H9 (cell line): ENCODE measurements around the gene RCSD1. TPM values are rescaled to one million over a fixed set of nuclear protein-coding genes. Genes with fewer than 3 reads are reported as not detected.

Source experiments
- DNase-seq: peaks from one replicate; pipeline ENCODE4 v3.0.0-alpha.2; 2017
- H2AFZ ChIP-seq: one replicate; pipeline ENCODE4 v1.6.1; 2013; ENCODE audit warnings: mild to moderate bottlenecking, low read length, control low read depth, moderate library complexity
- H2AK5ac ChIP-seq: 2 replicates; pipeline ENCODE4 v1.6.1; 2013; ENCODE audit warnings: low read length, control low read depth, mixed read lengths; ENCODE audit not compliant: insufficient read length
- H2BK120ac ChIP-seq: one replicate; pipeline ENCODE4 v1.6.1; 2013; ENCODE audit warnings: low read depth, mild to moderate bottlenecking, low read length, control low read depth, inconsistent platforms; ENCODE audit not compliant: poor library complexity, severe bottlenecking
- H2BK12ac ChIP-seq: 2 replicates; pipeline ENCODE4 v1.6.1; 2013; ENCODE audit warnings: low read length, control low read depth, mixed read lengths, low read depth; ENCODE audit not compliant: insufficient read length
- H2BK15ac ChIP-seq: 2 replicates; pipeline ENCODE4 v1.6.1; 2013; ENCODE audit warnings: low read depth, low read length, control low read depth
- H2BK20ac ChIP-seq: one replicate; pipeline ENCODE4 v1.6.1; 2013; ENCODE audit warnings: low read depth, mild to moderate bottlenecking, low read length, control low read depth, inconsistent platforms; ENCODE audit not compliant: poor library complexity, severe bottlenecking
- H2BK5ac ChIP-seq: 2 replicates; pipeline ENCODE4 v1.6.1; 2013; ENCODE audit warnings: low read length, control low read depth, mixed read lengths; ENCODE audit not compliant: insufficient read length
- H3K14ac ChIP-seq: 2 replicates; pipeline ENCODE4 v1.6.1; 2013; ENCODE audit warnings: low read length, control low read depth; ENCODE audit not compliant: insufficient read depth
- H3K18ac ChIP-seq: 2 replicates; pipeline ENCODE4 v1.6.1; 2013; ENCODE audit warnings: low read depth, mild to moderate bottlenecking, mixed read lengths, low read length, control low read depth; ENCODE audit not compliant: insufficient read length
- H3K23ac ChIP-seq: 2 replicates; pipeline ENCODE4 v1.6.1; 2013; ENCODE audit warnings: low read length, control low read depth, mixed read lengths, low read depth; ENCODE audit not compliant: insufficient read length
- H3K23me2 ChIP-seq: 2 replicates; pipeline ENCODE4 v1.6.1; 2013; ENCODE audit warnings: low read depth, mild to moderate bottlenecking, mixed read lengths, low read length, control low read depth; ENCODE audit not compliant: insufficient read length, poor library complexity, severe bottlenecking
- H3K27ac ChIP-seq: 2 replicates; pipeline ENCODE4 v1.5.1; 2013; ENCODE audit warnings: low read length, control low read depth, mixed read lengths, low read depth; ENCODE audit not compliant: insufficient read length
- H3K27me3 ChIP-seq: 2 replicates; pipeline ENCODE4 v1.6.1; 2013; ENCODE audit warnings: low read length, control low read depth, inconsistent platforms; ENCODE audit not compliant: insufficient read depth
- H3K4ac ChIP-seq: 2 replicates; pipeline ENCODE4 v1.6.1; 2013; ENCODE audit warnings: low read depth, mild to moderate bottlenecking, control low read depth, inconsistent platforms, low read length, moderate library complexity
- H3K4me1 ChIP-seq: 2 replicates; pipeline ENCODE4 v1.6.1; 2013; ENCODE audit warnings: low read length, control low read depth, inconsistent platforms; ENCODE audit not compliant: insufficient read depth
- H3K4me2 ChIP-seq: 2 replicates; pipeline ENCODE4 v1.6.1; 2013; ENCODE audit warnings: low read length, control low read depth, mixed read lengths; ENCODE audit not compliant: insufficient read length, insufficient read depth
- H3K56ac ChIP-seq: 2 replicates; pipeline ENCODE4 v1.6.1; 2013; ENCODE audit warnings: low read depth, mild to moderate bottlenecking, mixed read lengths, low read length, control low read depth; ENCODE audit not compliant: insufficient read length
- H3K79me1 ChIP-seq: 2 replicates; pipeline ENCODE4 v1.6.1; 2013; ENCODE audit warnings: low read depth, mild to moderate bottlenecking, moderate library complexity, low read length, control low read depth, inconsistent platforms; ENCODE audit not compliant: insufficient read depth, poor library complexity, severe bottlenecking
- H3K79me2 ChIP-seq: 2 replicates; pipeline ENCODE4 v1.6.1; 2013; ENCODE audit warnings: low read length, control low read depth, inconsistent platforms; ENCODE audit not compliant: insufficient read depth
- H3K9ac ChIP-seq: 2 replicates; pipeline ENCODE4 v1.6.1; 2013; ENCODE audit warnings: low read length, control low read depth, mixed read lengths; ENCODE audit not compliant: insufficient read length; ENCODE audit errors: extremely low read depth
- H3K9me3 ChIP-seq: one replicate; pipeline ENCODE4 v1.6.1; 2013; ENCODE audit warnings: low read depth, low read length, inconsistent platforms; ENCODE audit not compliant: control insufficient read depth
- H3T11ph ChIP-seq: one replicate; pipeline ENCODE4 v1.6.1; 2013; ENCODE audit warnings: mild to moderate bottlenecking, low read length, control low read depth, inconsistent platforms
- H4K20me1 ChIP-seq: one replicate; pipeline ENCODE4 v1.6.1; 2013; ENCODE audit not compliant: control insufficient read depth, insufficient read length, insufficient read depth
- H4K5ac ChIP-seq: 2 replicates; pipeline ENCODE4 v1.6.1; 2013; ENCODE audit warnings: low read depth, mild to moderate bottlenecking, mixed read lengths, low read length, control low read depth; ENCODE audit not compliant: insufficient read length
- H4K8ac ChIP-seq: replicated peaks from 2 replicates; pipeline ENCODE4 v1.6.1; 2013; ENCODE audit warnings: low read length, control low read depth, mixed read lengths, low read depth; ENCODE audit not compliant: insufficient read length
- H4K91ac ChIP-seq: 2 replicates; pipeline ENCODE4 v1.6.1; 2013; ENCODE audit warnings: low read depth, mild to moderate bottlenecking, moderate library complexity, mixed read lengths, low read length, control low read depth; ENCODE audit not compliant: insufficient read length
- H3K27ac Mint-ChIP-seq, 3 experiments: 2 replicates in 2 of 3; 3 replicates in 1 of 3; pipeline ENCODE4 v1.8.0; 2020 to 2021; ENCODE audit warnings: mixed read lengths in 3 of 3, mild to moderate bottlenecking in 1 of 3, moderate library complexity in 1 of 3
- H3K27me3 Mint-ChIP-seq: 2 replicates; pipeline ENCODE4 v1.8.0; 2021; ENCODE audit warnings: low read depth, mild to moderate bottlenecking, moderate library complexity, mixed read lengths
- H3K36me3 Mint-ChIP-seq, 3 experiments: 2 replicates in 2 of 3; 3 replicates in 1 of 3; pipeline ENCODE4 v1.8.0; 2020 to 2021; ENCODE audit warnings: low read depth in 3 of 3, mixed read lengths in 3 of 3; ENCODE audit not compliant: insufficient read depth in 1 of 3
- H3K4me1 Mint-ChIP-seq, 2 experiments: 2 replicates each; pipeline ENCODE4 v1.8.0; 2020; ENCODE audit warnings: mixed read lengths in 2 of 2
- H3K4me3 Mint-ChIP-seq, 2 experiments: 2 replicates in 1 of 2; 3 replicates in 1 of 2; pipeline ENCODE4 v1.8.0; 2020 to 2021; ENCODE audit warnings: mild to moderate bottlenecking in 2 of 2, mixed read lengths in 2 of 2, moderate library complexity in 1 of 2
- H3K9me3 Mint-ChIP-seq, 2 experiments: 2 replicates in 1 of 2; 3 replicates in 1 of 2; pipeline ENCODE4 v1.8.0; 2020; ENCODE audit warnings: mild to moderate bottlenecking in 2 of 2, mixed read lengths in 2 of 2, moderate library complexity in 1 of 2
- WGBS: extraction: QIAGEN DNeasy Blood & Tissue Kit; methylation state at CpG from one replicate; pipeline ENCODE4 v1.1.7; 2013; ENCODE audit warnings: missing lambda C conversion rate, low lambda C conversion rate, mixed read lengths; ENCODE audit not compliant: insufficient read length; ENCODE audit errors: extremely low coverage; 5-methylcytosine and 5-hydroxymethylcytosine counted together
- total RNA-seq: library from RNA; stranded (reverse); gene quantifications from 2 replicates; pipeline ENCODE4 v1.2.1, GENCODE V29; 2021
- TF ChIP-seq, protein P1 (sequence below): fragments of 200-600 bp; sonication (generic); conservative IDR thresholded peaks from 3 replicates; pipeline ENCODE4 v1.8.0; 2021; ENCODE audit warnings: antibody characterized with exemption, mild to moderate bottlenecking

Gene RCSD1
- total RNA-seq, 1 experiment from 2014 or later: 0.13 TPM

DNA sequence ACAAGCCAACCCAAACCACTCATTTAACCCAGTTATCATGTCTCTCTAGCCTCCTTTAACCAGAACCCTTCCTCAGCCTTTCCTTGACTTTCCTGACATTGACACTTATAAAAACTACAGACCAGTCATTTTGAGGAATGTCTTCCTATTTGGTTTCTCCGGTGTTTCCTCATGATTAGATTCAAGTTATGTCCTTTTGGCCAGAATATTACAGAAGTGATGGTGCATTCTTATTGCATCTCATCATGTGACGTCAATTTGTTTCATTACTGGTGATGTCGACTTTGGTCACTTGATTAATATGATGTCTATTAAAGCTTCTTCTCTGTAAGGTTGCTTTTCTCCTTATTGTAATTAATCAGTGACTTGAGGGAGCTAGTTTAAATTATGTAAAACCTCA, 6.1 kb upstream of the RCSD1 start:
- no peak overlapping the region for H3T11ph ChIP-seq
- H2BK5ac ChIP-seq: no peak overlapping the region
- Mint-ChIP-seq H3K27ac (no peak overlapping the region), H3K36me3 (no peaks in the 10 kb centered on the region; a peak in 2 of 7 replicates), H3K4me1 (no peaks in the 10 kb centered on the region; a peak in 2 of 4 replicates), H3K27me3 (peaks cover 55% of the 10 kb centered on the region), H3K9me3 (peaks cover 3 to 11% of the 10 kb centered on the region in 2 experiments; a peak in 4 of 5 replicates), H3K4me3 (no peak overlapping the region)
- no peak for DNase-seq
- H3K9me3 ChIP-seq: no peaks in the 10 kb centered on the region
- no peak overlapping the region for H2BK20ac ChIP-seq
- no peaks in the 10 kb centered on the region for H3K4me1 ChIP-seq
- H3K14ac ChIP-seq: no peak overlapping the region
- H3K4ac ChIP-seq: no peak overlapping the region
- no peaks in the 10 kb centered on the region for H4K20me1 ChIP-seq
- no peak overlapping the region for H3K23ac ChIP-seq
- H3K27ac ChIP-seq: no peak overlapping the region
- no peak overlapping the region for H4K91ac ChIP-seq
- H3K79me2 ChIP-seq: no peaks in the 10 kb centered on the region
- no peak overlapping the region for H4K5ac ChIP-seq
- no peaks in the 10 kb centered on the region for H3K23me2 ChIP-seq
- H3K79me1 ChIP-seq: no peaks in the 10 kb centered on the region
- TF ChIP-seq, protein P1, sequence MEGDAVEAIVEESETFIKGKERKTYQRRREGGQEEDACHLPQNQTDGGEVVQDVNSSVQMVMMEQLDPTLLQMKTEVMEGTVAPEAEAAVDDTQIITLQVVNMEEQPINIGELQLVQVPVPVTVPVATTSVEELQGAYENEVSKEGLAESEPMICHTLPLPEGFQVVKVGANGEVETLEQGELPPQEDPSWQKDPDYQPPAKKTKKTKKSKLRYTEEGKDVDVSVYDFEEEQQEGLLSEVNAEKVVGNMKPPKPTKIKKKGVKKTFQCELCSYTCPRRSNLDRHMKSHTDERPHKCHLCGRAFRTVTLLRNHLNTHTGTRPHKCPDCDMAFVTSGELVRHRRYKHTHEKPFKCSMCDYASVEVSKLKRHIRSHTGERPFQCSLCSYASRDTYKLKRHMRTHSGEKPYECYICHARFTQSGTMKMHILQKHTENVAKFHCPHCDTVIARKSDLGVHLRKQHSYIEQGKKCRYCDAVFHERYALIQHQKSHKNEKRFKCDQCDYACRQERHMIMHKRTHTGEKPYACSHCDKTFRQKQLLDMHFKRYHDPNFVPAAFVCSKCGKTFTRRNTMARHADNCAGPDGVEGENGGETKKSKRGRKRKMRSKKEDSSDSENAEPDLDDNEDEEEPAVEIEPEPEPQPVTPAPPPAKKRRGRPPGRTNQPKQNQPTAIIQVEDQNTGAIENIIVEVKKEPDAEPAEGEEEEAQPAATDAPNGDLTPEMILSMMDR: no peak
- no peak overlapping the region for H2BK120ac ChIP-seq
- H2BK12ac ChIP-seq: no peak overlapping the region
- no peak overlapping the region for H2AFZ ChIP-seq
- no peak overlapping the region for H4K8ac ChIP-seq
- H3K4me2 ChIP-seq: no peak overlapping the region
- H2BK15ac ChIP-seq: no peak overlapping the region
- H2AK5ac ChIP-seq: no peak overlapping the region
- WGBS: no CpG with 5 or more reads among the region's 3 CpGs
- peaks cover 3% of the 10 kb centered on the region; the same call in 1 of the 2 replicates for H3K27me3 ChIP-seq
- no peak overlapping the region for H3K9ac ChIP-seq
- no peak overlapping the region for H3K56ac ChIP-seq
- H3K18ac ChIP-seq: no peak overlapping the region
